NCI-H82 treated with DMSO at 0.1 percent for 48 hours (cell line): ENCODE data around the gene ACYP2.
"Not testable (repeated sequence)": the region's sequence is repeated elsewhere in the genome, so short reads cannot be mapped to it uniquely, and the experiment has no call there.

Experiments
- DNase-seq: peaks from one replicate; lab custom pipeline; 2025; ENCODE audit not compliant: unreplicated experiment; lab: John Stamatoyannopoulos, UW

The ACYP2 gene

GRCh38 chr2:54262015-54262765 is 146.8 kb downstream of the ACYP2 start:
- DNase-seq = no peak

GRCh38 chr2:54265081-54265480 is 149.7 kb downstream of the ACYP2 start:
- DNase-seq = not testable (repeated sequence)

GRCh38 chr2:54267577-54267976 is 152.2 kb downstream of the ACYP2 start:
- DNase-seq = no peak

- no peak for DNase-seq
Measured at GRCh38 chr2:54271189-54271588, 155.8 kb downstream of the ACYP2 start.

GRCh38 chr2:54271843-54272627 is 156.6 kb downstream of the ACYP2 start:
- DNase-seq = no peak

GRCh38 chr2:54274781-54275242 is 159.4 kb downstream of the ACYP2 start:
- no peak for DNase-seq

GRCh38 chr2:54275541-54275940 is 160.1 kb downstream of the ACYP2 start:
- no peak for DNase-seq

GRCh38 chr2:54279385-54279784 is 164.0 kb downstream of the ACYP2 start:
- DNase-seq = no peak

GRCh38 chr2:54284826-54285225 is 169.4 kb downstream of the ACYP2 start:
- DNase-seq = no peak

- no peak for DNase-seq
Measured at GRCh38 chr2:54285451-54285850, 170.0 kb downstream of the ACYP2 start.

- DNase-seq = no peak
Measured at GRCh38 chr2:54287532-54287931, 172.1 kb downstream of the ACYP2 start.

- DNase-seq = no peak
Measured at GRCh38 chr2:54289917-54290316, 174.5 kb downstream of the ACYP2 start.

- DNase-seq = no peak
Measured at GRCh38 chr2:54290356-54291025, 175.1 kb downstream of the ACYP2 start.

- DNase-seq = not testable (repeated sequence)
Measured at GRCh38 chr2:54294665-54295064, 179.2 kb downstream of the ACYP2 start.

GRCh38 chr2:54295911-54296310 is 180.5 kb downstream of the ACYP2 start:
- DNase-seq = no peak

- no peak for DNase-seq
Measured at GRCh38 chr2:54298514-54298913, 183.1 kb downstream of the ACYP2 start.

GRCh38 chr2:54303631-54304030 is 188.2 kb downstream of the ACYP2 start:
- no peak for DNase-seq

GRCh38 chr2:54306556-54306955 is 191.1 kb downstream of the ACYP2 start:
- no peak for DNase-seq

- DNase-seq = no peak
Measured at GRCh38 chr2:54308186-54308585, 192.8 kb downstream of the ACYP2 start.

- no peak for DNase-seq
Measured at GRCh38 chr2:54308782-54309181, 193.4 kb downstream of the ACYP2 start.

- no peak for DNase-seq
Measured at GRCh38 chr2:54310311-54310710, 194.9 kb downstream of the ACYP2 start.

- no peak for DNase-seq
Measured at GRCh38 chr2:54310961-54311360, 195.5 kb downstream of the ACYP2 start.
